ENCODE results near the gene EFCAB14. TPM values are rescaled to one million over a fixed set of nuclear protein-coding genes. Genes with fewer than 3 reads are reported as not detected.

EFCAB14 gene
- total and polyA plus RNA-seq, 2 donors (not counting 3 experiments of a cell fraction or from before 2014, with no cell fraction given) = 30.0 to 81.7 TPM

DNA sequence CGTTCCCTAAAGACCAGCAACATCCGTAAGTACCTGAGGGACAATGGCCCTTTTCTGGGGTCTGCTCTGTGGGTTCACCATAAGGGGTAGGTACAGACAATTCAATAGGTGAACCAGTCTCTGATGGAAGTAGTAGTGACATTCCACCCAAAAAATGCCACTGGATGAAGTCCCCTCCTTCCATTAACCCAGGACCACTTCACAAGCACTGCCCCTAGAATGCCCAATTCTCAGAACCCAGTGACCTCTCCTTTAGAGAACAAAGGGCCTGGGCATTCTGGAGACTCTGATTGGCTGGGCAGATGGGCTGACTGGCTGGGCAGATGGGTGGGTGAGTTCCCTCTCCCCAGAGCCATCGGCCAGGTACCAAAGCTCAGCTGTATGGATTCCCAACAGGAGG lies 47.4 kb downstream of the EFCAB14 start, which contains the start of gene TEX38:
TSS of gene TEX38 (plus strand) at position 301 of the 400 bp plus-strand sequence. CDS start at position 382, 81 bp downstream.
- TF ChIP-seq JUN (IDR thresholded peaks at IDR 0.05; ENCODE audit: borderline replicate concordance, insufficient read depth, insufficient read length, low read depth) = no peak
- Histone ChIP-seq H4K20me1 (replicated peaks; ENCODE audit: control insufficient read depth, extremely low read depth, insufficient read depth, low read length) (no peaks in the 10 kb centered on the region), H3K36me3 (ENCODE audit: control insufficient read depth in 2 of 2, extremely low read depth in 1 of 2, insufficient read depth in 2 of 2, low read length in 2 of 2) (peaks cover 0 to 4% of the 10 kb centered on the region in 2 experiments), H3K27ac (ENCODE audit: insufficient read depth, low read depth, low read length) (no peak within 1 kb of the TSS), H3K9ac (replicated peaks; ENCODE audit: extremely low read depth, insufficient read depth, low read length) (no peak within 1 kb of the TSS), H3K4me3 (replicated peaks in 1 of 3; ENCODE audit: insufficient read depth in 1 of 3, low read depth in 1 of 3, low read length in 3 of 3) (no peak within 1 kb of the TSS), H3K9me1 (replicated peaks; ENCODE audit: control insufficient read depth, extremely low read depth, insufficient read depth, low read length) (no peaks in the 10 kb centered on the region), H3K9me3 (replicated peaks; ENCODE audit: control insufficient read depth, insufficient read depth, low read length) (no peaks in the 10 kb centered on the region), H3K4me2 (ENCODE audit: insufficient read depth, low read length) (no peak within 1 kb of the TSS), H2AFZ (ENCODE audit: low read depth, low read length) (no peak within 1 kb of the TSS), H3K79me2 (ENCODE audit: control insufficient read depth, insufficient read depth, low read length) (peaks cover 9% of the 10 kb centered on the region), H3K27me3 (ENCODE audit: control insufficient read depth in 2 of 2, insufficient read depth in 2 of 2, low read length in 2 of 2) (no peaks in the 10 kb centered on the region), H3K4me1 (ENCODE audit: control insufficient read depth, extremely low read depth, insufficient read depth, low read length) (peaks cover 12% of the 10 kb centered on the region)
- FAIRE-seq (no peak), DNase-seq (ENCODE audit: low read depth, low spot score) (no peak)
- ChIA-PET CTCF (no interaction called here), POLR2A (no interaction called here)
- no TSS peak for BruUV-seq (replicated peaks)
- intact Hi-C loops (cut with micrococcal nuclease) (no loop called here), dilution Hi-C loops (cut with MboI; ENCODE audit: extremely low pct_ligation_motif_present, low sequenced_read_pairs) (no loop called here)

DNA sequence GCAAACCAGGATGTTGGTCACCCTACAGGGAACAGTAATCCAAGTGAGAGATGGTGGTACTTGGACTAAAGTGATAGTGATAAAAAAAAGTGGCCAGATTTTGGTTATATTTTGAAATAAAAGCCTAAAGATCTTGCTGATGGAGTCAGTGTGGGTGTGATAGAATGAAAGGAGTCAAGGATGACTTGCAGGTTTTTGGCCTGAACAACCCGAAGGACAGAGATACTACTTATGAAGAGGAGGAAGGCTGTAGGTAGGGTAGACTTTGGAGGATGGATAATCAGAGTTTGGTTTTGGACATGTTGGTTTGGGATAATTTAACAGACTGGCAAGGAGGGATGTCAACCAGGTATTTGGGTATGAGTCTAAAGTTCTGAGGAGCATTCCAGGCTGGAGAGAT lies 48.8 kb downstream of the EFCAB14 start:
- Histone ChIP-seq H3K4me2 (ENCODE audit: insufficient read depth, low read length) (no peak overlapping the region), H3K36me3 (ENCODE audit: control insufficient read depth in 2 of 2, extremely low read depth in 1 of 2, insufficient read depth in 2 of 2, low read length in 2 of 2) (peaks cover 0 to 2% of the 10 kb centered on the region in 2 experiments), H3K79me2 (ENCODE audit: control insufficient read depth, insufficient read depth, low read length) (peaks cover 9% of the 10 kb centered on the region), H3K4me1 (ENCODE audit: control insufficient read depth, extremely low read depth, insufficient read depth, low read length) (peaks cover 12% of the 10 kb centered on the region), H3K9me3 (replicated peaks; ENCODE audit: control insufficient read depth, insufficient read depth, low read length) (no peaks in the 10 kb centered on the region), H3K27me3 (ENCODE audit: control insufficient read depth in 2 of 2, insufficient read depth in 2 of 2, low read length in 2 of 2) (no peaks in the 10 kb centered on the region), H3K9ac (replicated peaks; ENCODE audit: extremely low read depth, insufficient read depth, low read length) (no peak overlapping the region), H3K27ac (ENCODE audit: insufficient read depth, low read depth, low read length) (no peak overlapping the region), H3K4me3 (replicated peaks in 1 of 3; ENCODE audit: insufficient read depth in 1 of 3, low read depth in 1 of 3, low read length in 3 of 3) (no peak overlapping the region), H4K20me1 (replicated peaks; ENCODE audit: control insufficient read depth, extremely low read depth, insufficient read depth, low read length) (no peaks in the 10 kb centered on the region), H2AFZ (ENCODE audit: low read depth, low read length) (no peak overlapping the region), H3K9me1 (replicated peaks; ENCODE audit: control insufficient read depth, extremely low read depth, insufficient read depth, low read length) (no peaks in the 10 kb centered on the region)
- dilution Hi-C loops (cut with MboI; ENCODE audit: extremely low pct_ligation_motif_present, low sequenced_read_pairs) (no loop called here), intact Hi-C loops (cut with micrococcal nuclease) (no loop called here)
- CTCF ChIA-PET = no interaction called here
- TF ChIP-seq MAX (IDR thresholded peaks at IDR 0.05; ENCODE audit: insufficient read depth, insufficient read length) = no peak
- no peak for TF ChIP-seq POLR2A (IDR thresholded peaks at IDR 0.05; ENCODE audit: low read depth, low read length)
- no peak for TF ChIP-seq FOS (IDR thresholded peaks at IDR 0.05; ENCODE audit: borderline replicate concordance, insufficient read depth, low read length)
- no peak for TF ChIP-seq JUN (IDR thresholded peaks at IDR 0.05; ENCODE audit: borderline replicate concordance, insufficient read depth, insufficient read length, low read depth)
- TF ChIP-seq GATA2 (IDR thresholded peaks at IDR 0.05; ENCODE audit: insufficient read depth, insufficient read length, low read depth, low read length) = no peak
- TF ChIP-seq MYC (IDR thresholded peaks at IDR 0.05; ENCODE audit: low read depth, low read length) = no peak
- TF ChIP-seq EZH2 (IDR thresholded peaks at IDR 0.05; ENCODE audit: borderline replicate concordance, low read depth, low read length, severe bottlenecking) = no peak
- no peak for TF ChIP-seq POLR2AphosphoS5 (IDR thresholded peaks at IDR 0.05; ENCODE audit: insufficient read depth, low read depth, low read length)
- no peak for TF ChIP-seq CTCF (IDR thresholded peaks at IDR 0.05; ENCODE audit: extremely low read depth in 1 of 2, insufficient read depth in 1 of 2, low read depth in 1 of 2, low read length in 2 of 2)
- no TSS peak for BruUV-seq (replicated peaks)
- DNase-seq (ENCODE audit: low read depth, low spot score) (no peak), FAIRE-seq (no peak)
- POLR2A ChIA-PET = no interaction called here

Measured in endothelial cell of umbilical vein (primary cell).